ENCODE data around the gene STK33. TPM values are rescaled to one million over a fixed set of nuclear protein-coding genes. Genes with fewer than 3 reads are reported as not detected.

STK33 gene
- total RNA-seq, 3 donors from 2014 or later = 0.90 to 15.1 (median 3.4) TPM

- no peak overlapping the region for H3K4me3 ChIP-seq
- no peaks in the 10 kb centered on the region for H3K36me3 ChIP-seq (ENCODE audit: low read depth)
- H3K4me1 ChIP-seq (ENCODE audit: low read depth) = peaks cover 8% of the 10 kb centered on the region
- TF ChIP-seq CTCF (IDR thresholded peaks at IDR 0.05) = no peak
- DNase-seq = no peak
- H3K9me3 ChIP-seq = no peaks in the 10 kb centered on the region
- no peak for ATAC-seq
- intact Hi-C loops (cut with DNase I, micrococcal nuclease) = no loop called here
These were observed 241.0 kb downstream of the STK33 start for GRCh38 chr11:8352876-8353505.

GRCh38 chr11:8352103-8352875 lies 241.7 kb downstream of the STK33 start:
- DNase-seq (no peak), ATAC-seq (no peak)
- TF ChIP-seq CTCF (IDR thresholded peaks at IDR 0.05) = no peak
- intact Hi-C loops (cut with DNase I, micrococcal nuclease) = no loop called here
- H3K4me3 ChIP-seq = no peak overlapping the region
- no peaks in the 10 kb centered on the region for H3K36me3 ChIP-seq (ENCODE audit: low read depth)
- H3K4me1 ChIP-seq (ENCODE audit: low read depth) = peaks cover 8% of the 10 kb centered on the region
- H3K9me3 ChIP-seq = no peaks in the 10 kb centered on the region

- peaks cover 4% of the 10 kb centered on the region for H3K4me1 ChIP-seq (ENCODE audit: low read depth)
- intact Hi-C loops (cut with DNase I, micrococcal nuclease) = no loop called here
- no peak overlapping the region for H3K4me3 ChIP-seq
- ATAC-seq = no peak
- no peak for DNase-seq
- TF ChIP-seq CTCF (IDR thresholded peaks at IDR 0.05) = no peak
- H3K9me3 ChIP-seq = no peaks in the 10 kb centered on the region
- H3K36me3 ChIP-seq (ENCODE audit: low read depth) = no peaks in the 10 kb centered on the region
These were observed 242.8 kb downstream of the STK33 start for GRCh38 chr11:8351223-8351622.

- intact Hi-C loops (cut with DNase I, micrococcal nuclease) = no loop called here
- ATAC-seq = no peak
- no peak overlapping the region for H3K4me3 ChIP-seq
- DNase-seq = no peak
- TF ChIP-seq CTCF (IDR thresholded peaks at IDR 0.05) = no peak
- no peaks in the 10 kb centered on the region for H3K4me1 ChIP-seq (ENCODE audit: low read depth)
- H3K9me3 ChIP-seq = no peaks in the 10 kb centered on the region
- no peaks in the 10 kb centered on the region for H3K36me3 ChIP-seq (ENCODE audit: low read depth)
These were observed 246.1 kb downstream of the STK33 start for GRCh38 chr11:8347978-8348377.

GRCh38 chr11:8346157-8346755 lies 247.8 kb downstream of the STK33 start:
- Histone ChIP-seq H3K4me3 (no peak overlapping the region), H3K4me1 (ENCODE audit: low read depth) (no peaks in the 10 kb centered on the region), H3K36me3 (ENCODE audit: low read depth) (no peaks in the 10 kb centered on the region), H3K9me3 (no peaks in the 10 kb centered on the region)
- DNase-seq (no peak), ATAC-seq (no peak)
- intact Hi-C loops (cut with DNase I, micrococcal nuclease) = no loop called here
- TF ChIP-seq CTCF (IDR thresholded peaks at IDR 0.05) = no peak
